Endometrial microvascular endothelial cells (primary cell): Measurements from ENCODE around the gene GDE1. TPM values are rescaled to one million over a fixed set of nuclear protein-coding genes. Genes with fewer than 3 reads are reported as not detected.

Experiments used
- in situ Hi-C: cut with HindIII; loops from 2 replicates; pipeline ENCODE4 v1.10.0; 2017; ENCODE audit warnings: low sequenced_read_pairs, low pct_unique_long_range_greater_than_20kb; ENCODE audit errors: inconsistent ontology term
- total RNA-seq: library from RNA; depleted of rRNA; stranded (reverse); fragments of >200 nt; gene quantifications from one replicate; pipeline ENCODE4 v1.2.3, GENCODE V29; 2015; ENCODE audit errors: inconsistent ontology term

The GDE1 gene
- total RNA-seq, 1 donor from 2014 or later: 61.8 TPM

DNA sequence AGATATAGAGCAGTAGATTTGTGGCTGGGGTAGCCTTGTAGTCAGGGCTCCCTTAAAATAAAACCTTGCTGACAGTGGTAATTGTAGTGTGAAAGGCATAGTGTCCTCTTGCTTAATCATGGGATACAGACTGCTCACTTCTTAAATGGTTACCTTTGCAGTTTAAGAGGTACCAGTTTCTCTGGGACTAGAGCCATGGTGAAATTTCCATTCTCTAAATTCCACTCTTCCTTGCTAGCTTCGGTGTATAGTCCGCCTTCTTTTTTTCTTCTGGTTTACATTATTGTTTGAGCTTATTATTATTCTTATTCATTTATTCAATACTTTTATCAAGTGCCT, 3.5 kb upstream of the GDE1 start:
- in situ Hi-C loops: loop anchor here (25.0 kb wide), 1 partner anchor 413 kb away; the partner anchor contains the start of gene ITPRIPL2

DNA sequence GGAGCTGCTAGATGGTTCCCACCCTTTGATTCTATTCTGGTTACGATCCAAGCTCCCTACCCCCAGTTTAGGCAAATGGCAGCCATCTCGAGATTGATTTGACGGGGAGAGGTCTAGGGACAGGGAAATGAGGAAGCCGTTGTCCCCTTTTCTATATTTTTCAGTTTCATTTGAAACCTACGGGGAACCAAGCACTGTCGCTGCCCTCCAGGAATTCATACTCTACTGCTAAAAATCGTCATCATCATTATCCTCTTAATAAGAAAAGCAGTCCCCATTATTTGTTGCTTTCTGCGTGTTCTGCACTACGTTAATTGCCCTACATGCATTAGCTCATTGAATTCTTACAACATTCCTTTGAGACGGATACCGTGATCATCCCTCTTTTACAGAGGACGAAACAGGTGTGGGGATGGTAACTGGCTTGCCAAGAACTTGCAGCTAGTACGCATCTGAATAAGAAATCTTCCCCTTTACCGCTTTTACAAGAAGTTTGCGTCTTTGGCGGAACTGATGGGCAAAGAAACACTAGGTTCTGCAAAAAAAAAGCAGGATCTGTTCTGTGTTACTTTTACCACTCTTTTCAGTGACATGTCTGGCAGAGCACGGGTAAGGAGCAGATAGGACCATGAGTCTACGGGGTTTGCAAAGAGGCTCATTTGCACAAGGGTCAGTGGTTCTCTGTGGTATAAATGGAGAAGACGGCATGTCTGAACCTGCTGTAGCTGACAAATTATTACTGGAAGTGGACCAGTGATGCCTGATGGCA, 2.9 kb upstream of the GDE1 start:
- in situ Hi-C loops: loop anchor here (25.0 kb wide), 1 partner anchor 412 kb away; the partner anchor contains the start of gene ITPRIPL2

DNA sequence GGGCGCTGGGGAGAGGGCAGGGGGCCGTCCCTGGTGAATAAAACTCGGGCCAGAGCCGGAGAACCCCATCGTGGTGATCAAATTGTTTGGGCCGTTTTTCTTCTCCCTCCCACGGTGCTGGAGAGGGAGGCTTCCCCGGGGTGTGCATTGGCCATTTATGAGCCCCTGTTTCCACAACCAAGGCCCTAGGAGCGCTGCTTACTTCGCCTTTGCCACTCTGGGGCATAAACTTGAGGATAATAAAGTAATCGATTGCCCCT, 2.4 kb upstream of the GDE1 start:
- in situ Hi-C loops: no loop called here

DNA sequence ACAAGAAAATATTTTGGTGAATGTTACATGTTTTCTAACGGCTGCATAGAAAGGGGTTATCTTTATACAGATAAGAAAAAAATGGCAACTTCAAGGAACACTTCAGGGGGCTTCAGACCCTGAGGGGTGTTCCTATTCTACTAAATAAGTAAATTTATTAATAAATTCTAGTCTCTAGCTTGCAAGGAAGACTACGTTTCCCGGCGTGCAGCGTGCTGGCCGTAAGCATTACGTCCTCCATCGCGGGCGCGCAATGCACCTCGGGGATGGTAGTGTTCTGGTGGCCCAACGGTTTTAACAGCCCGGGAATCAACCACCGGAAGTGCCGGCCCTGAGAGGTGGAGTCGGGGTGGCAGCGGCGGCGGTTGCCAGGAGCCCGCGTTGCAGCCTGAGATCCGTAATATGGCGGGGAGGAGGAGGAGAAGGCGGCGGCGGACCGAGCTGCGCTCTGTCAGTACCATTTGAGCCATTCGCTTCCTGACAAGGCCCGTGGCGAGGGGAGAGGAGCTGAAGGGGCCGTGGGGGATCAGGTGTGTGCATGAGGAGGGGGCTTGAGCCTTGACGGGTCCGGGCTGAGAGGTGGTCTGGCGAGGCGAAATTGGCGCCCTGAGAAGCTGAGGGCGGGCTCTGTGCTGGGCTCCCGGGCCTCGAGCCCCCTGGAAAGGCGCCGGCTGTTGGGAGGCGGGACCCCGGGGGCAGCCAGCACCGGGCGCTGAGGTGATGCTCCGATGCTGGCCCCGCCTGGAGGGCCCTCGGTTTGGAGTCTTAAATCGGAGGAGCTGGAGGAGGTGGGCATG, 1.9 kb upstream of the GDE1 start, which contains the start of gene CCP110:
Gene CCP110 (plus strand): TSS at position 384 of the 797 bp plus-strand sequence. CDS start 3,940 bp downstream, outside the sequence.
- in situ Hi-C loops: no loop called here

DNA sequence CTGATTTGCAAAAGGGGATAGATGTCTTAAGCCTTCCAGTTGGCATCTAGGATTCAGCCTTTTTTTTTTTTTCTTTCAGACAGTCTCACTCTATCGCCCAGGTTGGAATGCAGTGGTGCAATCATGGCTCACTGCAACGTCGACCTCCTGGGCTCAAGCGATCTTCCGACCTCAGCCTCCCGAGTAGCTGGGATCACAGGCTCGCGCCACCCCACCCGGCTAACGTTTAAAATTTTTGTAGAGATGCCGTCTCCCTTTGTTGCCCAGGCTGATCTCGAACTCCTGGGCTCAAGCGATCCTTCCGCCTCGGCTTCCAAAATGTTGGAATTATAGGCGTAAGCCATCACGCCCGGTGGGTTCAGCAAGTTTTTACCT, 1.3 kb upstream of the GDE1 start:
- in situ Hi-C loops: no loop called here

DNA sequence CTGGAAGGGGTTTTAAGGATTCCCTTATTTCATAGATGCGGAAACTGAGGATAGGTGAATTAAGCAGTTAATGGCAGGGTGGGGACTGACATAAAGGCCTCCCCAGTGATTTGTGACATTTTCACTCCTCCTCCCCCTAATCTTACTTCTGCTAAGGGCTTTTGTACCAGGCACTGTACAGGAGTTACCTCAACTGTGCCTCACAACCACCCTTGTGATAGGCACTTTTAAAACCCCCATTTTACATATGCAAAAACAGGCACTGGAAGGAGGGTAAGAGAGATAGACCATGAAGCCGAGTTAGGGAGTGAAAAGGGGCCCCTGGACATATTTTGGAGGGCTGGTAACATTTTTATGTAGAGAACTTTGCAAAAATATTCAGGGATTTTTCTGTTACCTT, 862 bp upstream of the GDE1 start:
- in situ Hi-C loops: no loop called here

DNA sequence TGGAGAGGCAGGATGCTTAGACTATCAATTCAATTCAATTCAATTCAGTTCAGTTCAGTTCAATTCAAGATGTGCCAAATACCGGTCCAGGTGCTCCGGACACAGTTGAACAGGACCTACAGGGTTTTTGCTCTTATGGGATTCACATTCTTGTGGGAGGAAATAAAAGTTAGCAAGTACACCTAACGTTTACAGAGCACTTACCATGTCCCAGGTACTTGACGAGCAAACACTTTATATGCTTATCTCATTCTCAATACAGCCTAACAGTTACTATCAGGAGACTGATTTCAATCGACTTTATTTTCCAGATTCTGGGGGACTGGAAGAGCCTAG, 467 bp upstream of the GDE1 start:
- in situ Hi-C loops: no loop called here

DNA sequence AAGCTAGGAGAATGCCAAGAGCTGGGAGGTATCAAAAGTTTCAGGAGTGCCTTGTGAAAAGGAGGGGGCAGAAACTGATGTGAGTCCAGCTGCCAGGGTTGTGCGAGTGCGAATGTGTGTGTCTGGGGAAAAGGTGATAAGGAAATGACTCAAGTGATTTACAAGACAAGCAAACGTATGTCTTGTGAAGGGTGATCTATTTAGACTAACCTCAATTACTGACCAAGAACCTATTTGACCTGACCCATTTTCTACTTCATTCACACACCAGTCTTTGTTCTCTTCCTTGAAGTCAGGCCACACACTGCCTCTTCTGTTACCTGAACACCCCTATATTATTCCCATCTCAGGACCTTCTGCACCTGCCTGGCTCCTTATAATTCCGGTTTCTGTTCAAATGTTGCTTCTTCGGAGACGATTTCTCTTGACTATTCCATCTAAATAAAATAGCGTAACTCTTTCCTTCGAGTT, 1.0 kb downstream of the GDE1 start:
- in situ Hi-C loops: no loop called here

DNA sequence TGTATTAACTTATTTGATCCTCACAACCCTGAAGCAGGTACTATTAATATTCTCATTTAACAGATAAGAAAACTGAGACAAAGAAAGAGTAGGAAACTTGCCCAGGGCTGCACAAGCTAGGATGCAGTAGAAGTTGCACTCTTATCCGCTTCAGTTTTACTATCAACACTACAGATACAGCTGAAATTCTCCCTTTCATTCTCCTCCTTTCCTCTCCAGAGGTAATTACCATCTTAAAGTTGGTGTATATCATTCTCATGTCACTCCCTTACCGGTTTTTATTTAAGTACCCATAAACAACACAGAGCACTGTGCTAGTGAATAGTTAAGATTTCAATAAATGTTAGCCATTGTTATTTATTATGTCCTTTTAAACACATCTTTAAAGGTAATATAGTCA, 3.5 kb downstream of the GDE1 start:
- in situ Hi-C loops: no loop called here

DNA sequence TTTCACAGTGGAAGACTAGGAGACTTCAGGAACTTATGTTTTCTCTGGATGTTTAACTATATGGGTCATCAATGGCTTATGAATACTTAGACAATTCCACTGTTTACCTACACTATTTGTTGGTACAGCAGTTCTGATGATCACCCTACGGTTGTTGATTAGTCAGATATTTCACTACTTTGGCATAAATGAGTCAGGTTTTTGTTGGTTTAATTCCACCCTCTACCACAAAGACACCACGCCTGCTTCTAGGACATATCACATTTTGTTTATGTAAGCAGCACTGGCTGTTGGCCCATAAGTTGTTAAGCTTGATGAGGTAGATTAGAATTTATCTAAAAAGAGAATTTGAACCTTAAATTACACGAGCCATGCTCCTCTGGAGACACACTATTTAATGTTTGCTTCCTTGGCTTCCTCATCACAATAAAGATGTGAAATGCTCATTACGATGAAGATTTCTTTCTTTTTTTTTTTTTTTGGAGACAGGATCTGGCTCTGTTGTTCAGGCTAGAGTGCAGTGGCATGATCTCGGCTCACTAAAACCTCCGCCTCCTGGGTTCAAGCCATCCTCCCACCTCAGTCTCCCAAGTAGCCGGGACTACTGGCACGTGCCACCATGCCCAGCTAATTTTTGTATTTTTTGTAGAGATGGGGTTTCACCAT, 4.3 kb downstream of the GDE1 start:
- in situ Hi-C loops: no loop called here

DNA sequence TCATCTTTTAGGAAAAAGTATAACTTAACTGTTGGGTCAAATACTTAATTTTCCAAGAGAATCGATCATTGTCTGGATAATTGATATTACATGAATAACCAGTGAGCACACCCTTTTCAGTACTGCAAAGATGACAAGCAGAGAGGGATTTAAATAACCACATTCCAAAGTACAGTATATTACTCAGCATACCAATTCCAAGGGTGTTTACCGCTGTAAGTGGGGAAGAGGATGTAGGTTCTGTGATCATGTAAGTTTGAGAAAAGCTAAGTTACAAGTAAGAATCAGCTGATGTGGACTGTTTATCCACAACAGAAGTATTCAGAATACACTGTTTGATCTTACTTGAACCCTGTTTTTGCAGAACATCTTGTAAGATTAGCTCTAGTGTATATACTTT, 6.1 kb downstream of the GDE1 start:
- in situ Hi-C loops: no loop called here

DNA sequence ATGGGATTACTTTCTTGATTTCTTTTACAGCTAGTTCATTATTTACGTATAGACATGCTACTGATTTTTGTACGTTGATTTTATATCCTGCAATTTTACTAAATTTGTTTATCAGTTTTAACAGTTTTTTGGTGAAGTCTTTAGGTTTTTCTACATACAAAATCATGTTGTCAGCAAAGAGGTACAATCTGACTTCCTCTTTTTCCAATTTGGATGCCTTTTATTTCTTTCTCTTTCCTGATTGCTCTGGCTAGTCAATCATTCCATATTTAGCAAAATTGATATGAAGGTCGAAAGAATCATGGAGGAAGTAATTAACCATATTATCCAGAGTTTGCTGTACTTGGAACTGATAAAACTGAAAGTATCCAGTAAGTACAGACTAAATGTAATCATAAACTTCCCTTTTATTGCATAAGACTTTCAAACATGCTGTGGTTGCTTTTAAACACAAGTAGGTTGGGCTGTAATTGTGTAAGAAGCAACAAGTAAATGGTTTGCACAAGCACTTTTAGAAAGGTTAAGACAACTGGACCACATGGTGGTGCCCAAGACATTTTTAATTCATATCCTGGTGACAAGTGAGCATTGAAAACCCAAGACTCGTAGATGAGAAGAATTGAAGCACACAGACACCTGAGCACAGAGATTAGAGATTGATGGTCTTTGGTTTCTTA, 8.4 kb downstream of the GDE1 start:
- in situ Hi-C loops: no loop called here

DNA sequence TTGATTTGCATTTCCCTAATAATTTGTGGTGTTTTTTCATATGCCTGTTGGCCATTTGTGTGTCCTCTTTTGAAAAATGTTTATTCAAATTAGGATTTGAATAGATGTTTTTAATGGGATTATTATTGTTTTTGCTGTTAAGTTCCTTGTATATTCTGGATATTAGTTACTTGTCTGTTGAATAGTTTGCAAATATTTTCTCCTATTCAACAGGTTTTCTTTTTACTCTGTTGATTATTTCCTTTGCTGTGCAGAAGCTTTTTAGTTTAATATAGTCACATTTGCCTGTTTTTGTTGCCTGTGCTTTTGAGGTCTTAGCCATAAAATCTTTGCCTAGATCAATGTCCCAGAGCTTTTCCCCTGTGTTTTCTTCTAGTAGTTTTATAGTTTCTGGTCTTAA, 9.6 kb downstream of the GDE1 start:
- in situ Hi-C loops: no loop called here

DNA sequence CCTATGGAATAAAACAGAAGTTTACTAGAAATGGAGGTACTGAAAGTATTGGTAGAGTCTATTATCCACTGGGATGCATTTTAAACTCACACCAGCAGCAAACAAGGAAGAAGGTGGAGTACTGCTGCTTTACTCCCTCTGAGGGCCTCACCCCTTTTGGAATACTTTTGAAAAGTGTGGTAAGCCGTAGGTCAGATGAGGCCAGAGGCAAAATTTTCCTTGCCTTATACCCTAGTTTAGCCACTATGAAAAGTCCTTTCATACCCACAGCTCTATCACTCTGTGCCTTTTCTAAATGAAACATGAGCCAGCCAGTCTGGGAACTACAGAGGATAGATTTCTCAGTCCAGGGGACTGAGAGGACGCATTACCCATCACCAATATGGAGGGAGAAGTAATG, 14.0 kb downstream of the GDE1 start:
- in situ Hi-C loops: no loop called here

DNA sequence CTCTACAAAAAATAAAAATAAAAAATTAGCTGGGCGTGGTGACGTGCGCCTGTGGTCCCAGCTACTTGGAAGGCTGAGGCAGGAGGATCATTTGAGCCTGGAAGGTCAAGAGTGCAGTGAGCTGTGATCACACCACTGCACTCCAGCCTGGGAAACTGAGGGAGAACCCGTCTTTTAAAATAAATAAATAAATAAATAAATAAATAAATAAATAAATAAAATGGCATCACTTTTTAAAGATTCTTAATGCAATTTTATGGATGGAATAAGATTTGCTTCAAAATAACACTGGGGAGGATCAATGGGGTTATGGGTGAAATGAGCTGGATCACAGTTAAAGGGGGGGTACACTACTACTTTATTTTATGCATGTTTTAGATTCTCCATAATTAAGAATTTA, 14.9 kb downstream of the GDE1 start:
- in situ Hi-C loops: no loop called here

DNA sequence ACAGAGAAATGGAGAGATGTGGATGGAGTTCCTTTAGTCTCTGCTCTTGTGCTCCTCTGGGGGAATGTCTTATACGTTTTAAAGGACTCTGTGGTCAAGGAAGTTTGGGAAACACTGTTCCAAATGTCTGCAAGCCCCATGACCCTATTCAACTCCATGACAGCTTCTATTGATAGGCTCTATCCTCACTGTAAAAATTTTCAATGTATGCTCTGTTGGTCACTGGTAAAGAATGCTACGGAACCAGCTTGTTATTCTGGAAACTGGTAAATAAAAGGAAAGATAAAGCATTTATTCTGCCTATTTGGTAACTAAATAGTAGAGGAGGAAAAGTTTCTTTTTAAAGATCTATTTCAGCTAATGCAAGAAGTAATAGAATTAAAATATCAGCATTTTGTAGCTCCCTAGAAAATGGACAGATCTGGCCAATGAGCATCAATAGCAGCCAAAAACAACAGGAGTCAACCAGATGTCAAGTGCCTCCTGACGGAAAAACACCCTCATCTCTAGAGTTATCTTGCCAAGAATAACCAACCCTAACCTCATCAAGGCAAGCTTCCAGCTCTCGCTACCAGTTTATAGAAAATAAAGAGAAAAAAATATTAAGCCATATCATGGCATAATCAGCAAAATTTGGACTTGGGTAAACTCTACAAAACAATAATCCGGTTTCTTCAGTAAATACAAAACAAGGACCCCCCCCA, 16.1 kb downstream of the GDE1 start:
- in situ Hi-C loops: no loop called here

DNA sequence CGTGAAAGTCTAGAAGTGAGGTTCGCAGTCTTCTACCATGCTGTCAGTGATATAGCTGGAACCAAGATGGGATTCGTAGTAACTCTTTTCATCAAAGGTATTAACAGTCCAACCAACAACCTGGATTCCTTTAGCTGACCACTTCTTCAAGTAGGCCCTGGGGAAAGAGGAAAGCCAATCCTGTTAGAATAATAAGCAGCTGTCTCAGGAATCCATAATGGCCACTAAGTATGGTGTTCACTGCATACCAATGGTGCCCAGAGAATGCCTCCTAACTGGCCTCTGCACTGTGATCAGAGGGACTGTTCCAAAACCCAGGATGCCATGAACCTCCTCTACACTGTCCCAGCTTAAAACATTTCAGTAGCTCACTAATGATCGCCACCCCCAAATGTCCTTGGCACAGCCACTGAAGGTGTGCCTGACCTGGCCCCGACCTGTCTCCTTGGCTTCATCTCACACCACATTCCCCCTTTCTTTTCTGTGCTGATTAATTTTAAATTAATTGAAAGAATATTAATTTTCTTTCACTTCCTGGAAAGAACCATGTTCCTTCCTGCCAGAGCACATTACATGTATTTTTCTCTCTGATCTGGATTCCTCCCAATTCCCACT, 18.3 kb downstream of the GDE1 start:
- in situ Hi-C loops: no loop called here

DNA sequence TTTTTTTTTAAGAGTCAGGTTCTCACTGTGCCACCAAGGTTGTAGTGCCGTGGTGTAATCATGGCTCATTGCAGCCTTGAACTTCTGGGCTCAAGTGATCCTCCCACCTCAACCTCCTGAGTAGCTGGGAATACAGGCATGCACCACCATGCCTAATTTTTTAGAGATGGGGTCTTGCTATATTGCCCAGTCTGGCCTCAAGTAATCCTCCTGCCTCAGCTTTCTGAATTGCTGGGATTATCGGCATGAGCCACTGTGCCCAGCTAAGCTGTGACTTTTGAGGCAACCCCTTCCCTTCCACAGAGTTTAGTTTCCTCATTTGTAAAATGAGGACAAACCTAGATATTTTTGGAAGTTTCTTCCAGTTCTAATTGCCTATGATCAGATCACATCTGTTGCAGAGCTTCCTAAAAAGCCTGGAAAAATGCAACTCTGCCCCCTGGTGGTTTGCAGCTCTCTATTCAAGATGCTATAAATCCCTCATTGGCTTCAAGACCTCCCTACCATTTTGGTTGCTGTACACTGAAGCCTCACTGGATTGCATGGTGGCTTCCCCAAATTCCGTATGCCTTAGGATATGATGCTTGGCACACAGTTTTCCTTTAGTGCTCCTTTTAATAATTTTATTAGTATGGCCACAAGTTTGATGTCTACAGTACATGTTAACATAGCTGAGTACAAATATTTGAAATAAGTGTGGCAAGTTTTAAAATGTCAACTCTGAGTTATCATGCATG, 19.3 kb downstream of the GDE1 start:
- in situ Hi-C loops: no loop called here
